ENCODE results near the gene RHOV. TPM values are rescaled to one million over a fixed set of nuclear protein-coding genes. Genes with fewer than 3 reads are reported as not detected.

Gene RHOV
- total and polyA plus RNA-seq, 5 experiments from 2014 or later, result not detected

GRCh38 chr15:40830884-40831283 lies 43.1 kb downstream of the RHOV start:
- H3K9me3 Mint-ChIP-seq, result no peaks in the 10 kb centered on the region
- no peaks in the 10 kb centered on the region for H3K36me3 Mint-ChIP-seq
- H3K27ac Mint-ChIP-seq, result no peak overlapping the region
- H3K27me3 Mint-ChIP-seq, result no peaks in the 10 kb centered on the region
- POLR2A ChIA-PET, result no interaction called here
- DNase-seq, result no peak
- H3K4me3 Mint-ChIP-seq, result no peak overlapping the region
- H3K4me1 Mint-ChIP-seq, result no peaks in the 10 kb centered on the region
- ATAC-seq, result no peak

GRCh38 chr15:40829115-40829514 lies 44.9 kb downstream of the RHOV start:
- ATAC-seq, result no peak
- H3K9me3 Mint-ChIP-seq, result no peaks in the 10 kb centered on the region
- H3K27me3 Mint-ChIP-seq, result no peaks in the 10 kb centered on the region
- no peak overlapping the region for H3K4me3 Mint-ChIP-seq
- H3K4me1 Mint-ChIP-seq, result no peaks in the 10 kb centered on the region
- DNase-seq, result no peak
- H3K27ac Mint-ChIP-seq, result no peak overlapping the region
- POLR2A ChIA-PET, result no interaction called here
- no peaks in the 10 kb centered on the region for H3K36me3 Mint-ChIP-seq

- no peaks in the 10 kb centered on the region for H3K9me3 Mint-ChIP-seq
- no peak for ATAC-seq
- H3K27ac Mint-ChIP-seq, result peak within 1 kb of the TSS in 1 of 10 donors; percentile 66
- POLR2A ChIA-PET, result no interaction called here
- H3K4me3 Mint-ChIP-seq, result no peak within 1 kb of the TSS
- no peak for DNase-seq
- H3K27me3 Mint-ChIP-seq, result peaks cover 0 to 2% (median 0%) of the 10 kb centered on the region in 5 donors
- no peaks in the 10 kb centered on the region for H3K4me1 Mint-ChIP-seq
- no peaks in the 10 kb centered on the region for H3K36me3 Mint-ChIP-seq
Measured at GRCh38 chr15:40828447-40829036, 45.5 kb downstream of the RHOV start, which contains the start of gene PPP1R14D. PPP1R14D (minus strand) TSS chr15:40828708; CDS start chr15:40828641, 67 bp downstream.

GRCh38 chr15:40826423-40827075 lies 47.5 kb downstream of the RHOV start:
- no peak for DNase-seq
- no peak for ATAC-seq
- Mint-ChIP-seq H3K36me3 (no peaks in the 10 kb centered on the region), H3K4me3 (no peak overlapping the region), H3K9me3 (no peaks in the 10 kb centered on the region), H3K27me3 (peaks cover 0 to 2% (median 0%) of the 10 kb centered on the region in 5 donors), H3K4me1 (no peaks in the 10 kb centered on the region), H3K27ac (no peak overlapping the region)
- POLR2A ChIA-PET, result no interaction called here

GRCh38 chr15:40825661-40826422 lies 48.2 kb downstream of the RHOV start:
- H3K27me3 Mint-ChIP-seq, result peaks cover 0 to 2% (median 0%) of the 10 kb centered on the region in 5 donors
- ATAC-seq (no peak), DNase-seq (no peak)
- no peaks in the 10 kb centered on the region for H3K36me3 Mint-ChIP-seq
- H3K4me3 Mint-ChIP-seq, result no peak overlapping the region
- no peaks in the 10 kb centered on the region for H3K9me3 Mint-ChIP-seq
- no peak overlapping the region for H3K27ac Mint-ChIP-seq
- H3K4me1 Mint-ChIP-seq, result no peaks in the 10 kb centered on the region
- POLR2A ChIA-PET, result no interaction called here

- Mint-ChIP-seq H3K4me1 (no peaks in the 10 kb centered on the region), H3K36me3 (no peaks in the 10 kb centered on the region), H3K27ac (no peak overlapping the region), H3K27me3 (peaks cover 0 to 2% (median 0%) of the 10 kb centered on the region in 5 donors), H3K9me3 (no peaks in the 10 kb centered on the region), H3K4me3 (no peak overlapping the region)
- POLR2A ChIA-PET, result interaction anchor here (0.6 to 0.7 kb wide), 2 partner anchors 14 to 23 kb away, joined by 4 to 5 read pairs; no protein-coding TSS in a partner anchor
- ATAC-seq (no peak), DNase-seq (no peak)
Measured at GRCh38 chr15:40823572-40824343, 50.3 kb downstream of the RHOV start.

Other genes with a start within 250 kb of the RHOV start
- gene RAD51, start 179.1 kb downstream of the RHOV start, total RNA-seq, result 1 to 10 TPM in 1 of 2 experiments, under 1 TPM in 1; 0.69 to 1.1 TPM
- gene RAD51, start 179.1 kb downstream of the RHOV start, polyA plus RNA-seq, result under 1 TPM in 1 of 3 donors, not detected in 2; 0.46 TPM
- gene RMDN3, start 119.0 kb downstream of the RHOV start, total RNA-seq, result 10 to 100 TPM; 18.2 to 19.1 TPM
- gene RMDN3, start 119.0 kb downstream of the RHOV start, polyA plus RNA-seq, result 10 to 100 TPM; 13.4 to 19.4 (median 16.8) TPM
- 10 to 100 TPM; 17.8 to 19.4 TPM for gene GCHFR, start 110.2 kb downstream of the RHOV start, total RNA-seq
- gene GCHFR, start 110.2 kb downstream of the RHOV start, polyA plus RNA-seq, result 10 to 100 TPM; 46.5 to 53.9 (median 50.6) TPM
- 1 to 10 TPM; 2.0 to 2.2 TPM for gene C15orf62, start 104.3 kb downstream of the RHOV start, total RNA-seq
- under 1 TPM in 1 of 3 donors, not detected in 2; 0.40 TPM for gene C15orf62, start 104.3 kb downstream of the RHOV start, polyA plus RNA-seq
- gene ZFYVE19, start 67.1 kb downstream of the RHOV start, total RNA-seq, result 10 to 100 TPM; 28.9 to 33.8 TPM
- 10 to 100 TPM; 13.2 to 15.5 (median 13.8) TPM for gene ZFYVE19, start 67.1 kb downstream of the RHOV start, polyA plus RNA-seq
- 10 to 100 TPM; 37.6 to 38.4 TPM for gene DNAJC17, start 66.8 kb downstream of the RHOV start, total RNA-seq
- gene DNAJC17, start 66.8 kb downstream of the RHOV start, polyA plus RNA-seq, result 10 to 100 TPM; 17.5 to 37.5 (median 31.3) TPM
- not detected for gene PPP1R14D, start 45.5 kb downstream of the RHOV start, total RNA-seq
- gene PPP1R14D, start 45.5 kb downstream of the RHOV start, polyA plus RNA-seq, result not detected
- under 1 TPM; 0.42 to 0.80 TPM for gene SPINT1, start 30.2 kb downstream of the RHOV start, total RNA-seq
- under 1 TPM in 2 of 3 donors, not detected in 1; 0.11 to 0.16 TPM for gene SPINT1, start 30.2 kb downstream of the RHOV start, polyA plus RNA-seq
- gene VPS18, start 20.2 kb upstream of the RHOV start, total RNA-seq, result 10 to 100 TPM; 20.4 to 20.7 TPM
- gene VPS18, start 20.2 kb upstream of the RHOV start, polyA plus RNA-seq, result 10 to 100 TPM; 11.1 to 19.2 (median 15.0) TPM
- gene DLL4, start 55.1 kb upstream of the RHOV start, total RNA-seq, result under 1 TPM in 1 of 2 experiments, not detected in 1; 0.16 TPM
- gene DLL4, start 55.1 kb upstream of the RHOV start, polyA plus RNA-seq, result not detected
- 1 to 10 TPM; 8.9 to 9.2 TPM for gene CHAC1, start 79.2 kb upstream of the RHOV start, total RNA-seq
- not detected for gene CHAC1, start 79.2 kb upstream of the RHOV start, polyA plus RNA-seq
- gene INO80, start 242.0 kb upstream of the RHOV start, total RNA-seq, result 10 to 100 TPM; 34.3 to 38.2 TPM
- 1 to 10 TPM; 2.2 to 8.0 (median 4.5) TPM for gene INO80, start 242.0 kb upstream of the RHOV start, polyA plus RNA-seq

All from naive thymus-derived CD8-positive, alpha-beta T cell (primary cell).